ENCODE data around the gene VPS13A. TPM values are rescaled to one million over a fixed set of nuclear protein-coding genes. Genes with fewer than 3 reads are reported as not detected.
"Not testable (repeated sequence)": the region's sequence is repeated elsewhere in the genome, so short reads cannot be mapped to it uniquely, and the experiment has no call there.

The VPS13A gene
- total RNA-seq, 1 experiment from 2014 or later: 34.8 TPM

- Histone ChIP-seq H3K27me3 (no peaks in the 10 kb centered on the region), H3K36me3 (peaks cover 2% of the 10 kb centered on the region; the same call in 1 of the 2 replicates), H3K4me1 (no peaks in the 10 kb centered on the region), H3K4me3 (no peak overlapping the region), H3K27ac (no peak overlapping the region), H3K9me3 (replicated peaks) (no peaks in the 10 kb centered on the region)
- DNase-seq: no peak
Observed at GRCh38 chr9:77224746-77225312, 47.5 kb downstream of the VPS13A start.

DNA sequence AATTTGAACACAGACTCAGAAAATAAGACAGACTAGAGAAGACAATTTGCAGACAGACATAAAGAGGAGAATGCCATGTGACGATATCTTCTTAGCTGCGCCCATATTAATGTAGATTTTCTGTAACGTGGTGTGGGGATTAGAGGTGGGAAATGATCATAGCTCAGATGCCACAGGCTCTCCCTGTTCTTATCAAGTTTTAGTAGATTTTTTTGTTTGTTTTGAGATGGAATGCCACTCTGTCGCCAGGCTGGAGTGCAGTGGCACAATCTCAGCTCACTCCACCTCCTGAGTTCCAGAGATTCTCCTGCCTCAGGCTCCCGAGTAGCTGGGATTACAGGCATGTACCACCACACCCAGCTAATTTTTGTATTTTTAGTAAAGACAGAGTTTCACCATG is 59.4 kb downstream of the VPS13A start:
- Histone ChIP-seq H3K4me3 (no peak overlapping the region), H3K9me3 (replicated peaks) (no peaks in the 10 kb centered on the region), H3K36me3 (0 out of 2 replicates have a peak, but pooled peaks cover 6% of the 10 kb centered on the region), H3K4me1 (no peaks in the 10 kb centered on the region), H3K27me3 (no peaks in the 10 kb centered on the region), H3K27ac (no peak overlapping the region)
- DNase-seq: no peak

GRCh38 chr9:77237896-77238295 is 60.6 kb downstream of the VPS13A start:
- Histone ChIP-seq H3K27me3 (no peaks in the 10 kb centered on the region), H3K4me3 (no peak overlapping the region), H3K4me1 (no peaks in the 10 kb centered on the region), H3K9me3 (replicated peaks) (no peaks in the 10 kb centered on the region), H3K27ac (no peak overlapping the region), H3K36me3 (no peaks in the 10 kb centered on the region; the same call in 1 of the 2 replicates)
- no peak for DNase-seq

DNA sequence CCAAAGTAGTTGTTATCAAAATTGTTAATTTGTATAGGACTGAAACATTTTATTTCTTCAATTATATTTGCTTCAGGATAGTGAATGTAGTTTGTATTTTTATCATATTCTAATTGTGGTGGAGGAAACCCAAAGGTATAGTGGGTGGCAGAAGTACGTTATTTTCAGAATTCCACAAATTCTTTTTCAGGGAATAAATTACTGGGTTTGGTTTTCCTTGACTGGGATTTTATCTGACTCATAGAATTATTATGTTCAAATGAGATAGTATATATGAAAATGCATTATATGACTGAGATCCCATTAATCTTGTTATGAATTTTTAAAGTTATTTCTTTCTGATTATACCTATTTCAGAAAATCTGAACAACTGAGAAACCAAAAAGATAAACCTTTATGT is 73.7 kb downstream of the VPS13A start:
- H3K4me1 ChIP-seq: no peaks in the 10 kb centered on the region
- DNase-seq: no peak
- no peaks in the 10 kb centered on the region for H3K27me3 ChIP-seq
- H3K4me3 ChIP-seq: no peak overlapping the region
- no peaks in the 10 kb centered on the region for H3K9me3 ChIP-seq (replicated peaks)
- H3K27ac ChIP-seq: no peak overlapping the region
- H3K36me3 ChIP-seq: no peaks in the 10 kb centered on the region

GRCh38 chr9:77257275-77257674 is 79.9 kb downstream of the VPS13A start:
- H3K9me3 ChIP-seq (replicated peaks): no peaks in the 10 kb centered on the region

GRCh38 chr9:77261605-77262004 is 84.3 kb downstream of the VPS13A start:
- Histone ChIP-seq H3K27ac (no peak overlapping the region), H3K4me3 (no peak overlapping the region), H3K36me3 (no peaks in the 10 kb centered on the region; the same call in 1 of the 2 replicates), H3K27me3 (no peaks in the 10 kb centered on the region), H3K4me1 (no peaks in the 10 kb centered on the region), H3K9me3 (replicated peaks) (no peaks in the 10 kb centered on the region; the same call in 1 of the 2 replicates)
- no peak for DNase-seq

More at GRCh38 chr9:77257275-77257674, 79.9 kb downstream of the VPS13A start:
- DNase-seq: no peak
- H3K27me3 ChIP-seq: no peaks in the 10 kb centered on the region
- H3K27ac ChIP-seq: no peak overlapping the region
- H3K4me1 ChIP-seq: no peaks in the 10 kb centered on the region
- H3K4me3 ChIP-seq: no peak overlapping the region
- no peaks in the 10 kb centered on the region for H3K36me3 ChIP-seq

GRCh38 chr9:77267762-77268161 is 90.4 kb downstream of the VPS13A start:
- not testable (repeated sequence) for H3K9me3 ChIP-seq (replicated peaks); H3K4me3 ChIP-seq; H3K4me1 ChIP-seq; H3K27ac ChIP-seq; H3K36me3 ChIP-seq; DNase-seq; H3K27me3 ChIP-seq

- DNase-seq: no peak
- H3K27ac ChIP-seq: no peak overlapping the region
- H3K4me3 ChIP-seq: no peak overlapping the region
- no peaks in the 10 kb centered on the region for H3K27me3 ChIP-seq
- no peaks in the 10 kb centered on the region; the same call in 1 of the 2 replicates for H3K36me3 ChIP-seq
- no peaks in the 10 kb centered on the region for H3K9me3 ChIP-seq (replicated peaks)
- H3K4me1 ChIP-seq: no peaks in the 10 kb centered on the region; the same call in 1 of the 2 replicates
Observed at GRCh38 chr9:77271023-77271690, 93.8 kb downstream of the VPS13A start.

DNA sequence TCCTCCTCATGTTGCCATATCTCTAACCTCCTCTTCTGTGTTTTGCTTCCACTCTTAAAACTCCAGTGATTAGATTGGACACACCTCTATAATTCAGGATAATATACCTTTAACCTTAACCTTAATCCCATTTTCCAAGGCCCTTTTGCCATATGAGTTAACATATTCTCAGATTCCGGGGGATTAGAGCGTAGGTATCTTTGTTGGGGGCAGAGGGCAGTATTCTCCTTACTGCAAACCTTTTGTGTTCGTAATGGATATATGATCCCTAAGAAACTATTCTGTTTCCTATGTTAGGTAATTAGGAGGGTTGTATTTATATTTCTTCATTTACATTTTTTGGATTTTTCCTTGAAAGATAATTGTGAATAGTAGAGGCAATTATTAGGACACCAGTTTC is 99.5 kb downstream of the VPS13A start:
- Histone ChIP-seq H3K4me3 (no peak overlapping the region), H3K27ac (no peak overlapping the region), H3K27me3 (no peaks in the 10 kb centered on the region), H3K4me1 (no peaks in the 10 kb centered on the region; the same call in 1 of the 2 replicates), H3K36me3 (no peaks in the 10 kb centered on the region; the same call in 1 of the 2 replicates), H3K9me3 (replicated peaks) (no peaks in the 10 kb centered on the region)
- DNase-seq: no peak

DNA sequence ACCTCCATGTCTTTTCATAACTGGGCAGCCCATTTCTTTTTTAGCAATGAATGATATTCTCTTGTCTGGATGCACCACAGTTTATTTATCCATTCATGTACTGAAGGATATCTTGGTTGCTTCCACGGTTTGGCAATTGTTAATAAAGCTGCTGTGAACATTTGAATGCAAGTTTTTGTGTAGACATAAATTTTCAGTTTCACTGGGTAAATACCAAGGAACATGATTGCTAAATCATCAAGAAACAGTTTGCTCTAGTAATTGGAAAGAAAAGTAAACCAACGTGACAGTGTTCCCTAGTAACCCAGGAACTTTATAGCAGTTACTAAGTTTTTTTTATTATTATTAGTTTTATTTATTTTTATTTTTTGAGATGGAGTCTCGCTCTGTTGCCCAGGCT is 100.4 kb downstream of the VPS13A start:
- Histone ChIP-seq H3K36me3 (no peaks in the 10 kb centered on the region; the same call in 1 of the 2 replicates), H3K4me3 (no peak overlapping the region), H3K9me3 (replicated peaks) (no peaks in the 10 kb centered on the region), H3K4me1 (no peaks in the 10 kb centered on the region; the same call in 1 of the 2 replicates), H3K27me3 (no peaks in the 10 kb centered on the region), H3K27ac (no peak overlapping the region)
- DNase-seq: no peak

DNA sequence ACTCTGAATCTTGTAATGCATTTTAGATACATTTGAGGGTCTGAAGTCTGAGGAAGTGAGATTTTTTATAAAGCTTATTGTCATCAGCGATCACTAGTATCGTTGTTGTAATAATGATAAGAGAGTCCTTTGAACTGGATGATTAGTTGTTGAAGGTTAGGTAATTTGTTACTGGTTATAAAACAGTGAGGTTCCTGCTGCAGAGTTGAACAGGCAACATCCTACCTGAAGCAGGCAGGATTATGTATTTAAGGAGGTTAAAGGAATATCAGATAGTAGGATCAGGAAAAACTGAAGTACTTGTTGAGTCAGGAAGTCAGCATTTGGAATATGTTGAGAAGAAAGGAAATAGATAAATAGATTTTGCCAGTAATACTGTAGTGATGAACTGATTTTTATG is 106.7 kb downstream of the VPS13A start:
- Histone ChIP-seq H3K4me3 (no peak overlapping the region), H3K36me3 (no peaks in the 10 kb centered on the region), H3K27me3 (no peaks in the 10 kb centered on the region), H3K27ac (no peak overlapping the region), H3K4me1 (no peaks in the 10 kb centered on the region; the same call in 1 of the 2 replicates), H3K9me3 (replicated peaks) (0 out of 2 replicates have a peak, but pooled peaks cover 3% of the 10 kb centered on the region)
- no peak for DNase-seq

DNA sequence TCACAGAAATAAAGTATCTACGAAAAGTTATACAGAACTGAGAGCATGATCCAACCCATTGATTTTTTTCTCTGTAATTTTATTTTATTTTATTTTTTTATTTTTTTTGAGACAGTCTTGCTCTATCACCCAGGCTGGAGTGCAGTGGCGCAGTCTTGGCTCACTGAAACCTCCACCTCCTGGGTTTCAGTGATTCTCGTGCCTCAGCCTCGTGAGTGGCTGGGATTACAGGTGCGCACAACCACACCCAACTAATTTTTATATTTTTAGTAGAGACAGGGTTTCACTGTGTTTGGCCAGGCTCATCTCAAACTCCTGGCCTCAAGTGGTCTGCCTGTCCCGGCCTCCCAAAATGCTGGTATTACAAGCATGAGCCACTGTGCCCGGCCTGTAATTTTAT is 107.3 kb downstream of the VPS13A start:
- Histone ChIP-seq H3K36me3 (no peaks in the 10 kb centered on the region), H3K27me3 (no peaks in the 10 kb centered on the region), H3K27ac (no peak overlapping the region), H3K4me3 (no peak overlapping the region), H3K4me1 (no peaks in the 10 kb centered on the region; the same call in 1 of the 2 replicates), H3K9me3 (replicated peaks) (0 out of 2 replicates have a peak, but pooled peaks cover 4% of the 10 kb centered on the region)
- DNase-seq: no peak

GRCh38 chr9:77290373-77290772 is 113.0 kb downstream of the VPS13A start:
- Histone ChIP-seq H3K4me3 (no peak overlapping the region), H3K9me3 (replicated peaks) (0 out of 2 replicates have a peak, but pooled peaks cover 4% of the 10 kb centered on the region), H3K27ac (no peak overlapping the region), H3K27me3 (no peaks in the 10 kb centered on the region), H3K4me1 (no peaks in the 10 kb centered on the region), H3K36me3 (no peaks in the 10 kb centered on the region)
- no peak for DNase-seq

- Histone ChIP-seq H3K9me3 (replicated peaks) (0 out of 2 replicates have a peak, but pooled peaks cover 4% of the 10 kb centered on the region), H3K36me3 (no peaks in the 10 kb centered on the region), H3K27me3 (no peaks in the 10 kb centered on the region), H3K27ac (no peak overlapping the region), H3K4me3 (no peak overlapping the region), H3K4me1 (no peaks in the 10 kb centered on the region)
- DNase-seq: peak in 1 of 2 experiments; percentile 41
Observed at GRCh38 chr9:77291714-77292113, 114.4 kb downstream of the VPS13A start.

DNA sequence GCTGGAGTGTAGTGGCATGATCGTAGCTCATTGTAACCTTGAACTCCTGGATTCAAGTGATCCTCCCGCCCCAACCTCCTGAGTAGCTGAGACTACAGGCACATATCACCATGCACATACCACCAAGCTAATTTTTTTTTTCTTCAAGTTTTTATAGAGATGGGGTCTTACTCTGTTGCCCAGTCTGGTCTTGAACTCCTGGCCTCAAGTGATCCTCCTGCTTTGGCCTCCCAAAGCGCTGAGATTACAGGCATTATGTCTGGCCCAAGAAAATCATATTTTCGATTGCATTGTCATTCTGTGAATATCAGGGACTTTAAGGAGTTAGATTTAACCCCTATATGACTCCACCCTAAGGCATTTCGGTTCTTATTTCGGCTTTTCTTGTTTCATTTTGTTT is 116.6 kb downstream of the VPS13A start:
- H3K27me3 ChIP-seq: no peaks in the 10 kb centered on the region

More for the DNA sequence above, 116.6 kb downstream of the VPS13A start:
- Histone ChIP-seq H3K4me1 (no peaks in the 10 kb centered on the region), H3K36me3 (no peaks in the 10 kb centered on the region), H3K27ac (no peak overlapping the region), H3K9me3 (replicated peaks) (0 out of 2 replicates have a peak, but pooled peaks cover 1% of the 10 kb centered on the region), H3K4me3 (no peak overlapping the region)
- DNase-seq: no peak
